Stimulated activated CD8-positive, alpha-beta memory T cell treated with anti-CD3 and anti-CD28 coated beads, Interleukin-15, amount 100 ng/mL, for 24 hours (primary cell): ENCODE results near the gene GSK3A.

Experiments
- DNase-seq: peaks from one replicate; pipeline ENCODE4 v3.0.0-alpha.2; 2020; ENCODE audit warnings: low read depth

Gene GSK3A

GRCh38 chr19:42242512-42243409 lies at the start of gene GSK3A:
Gene GSK3A (minus strand): TSS chr19:42242602. CDS start chr19:42242465, 137 bp downstream.
- DNase-seq, result peak; percentile 76

GRCh38 chr19:42291435-42291810 lies 49.0 kb upstream of the GSK3A start:
- no peak for DNase-seq

- no peak for DNase-seq
These were observed 48.4 kb upstream of the GSK3A start for GRCh38 chr19:42290523-42291434.

- DNase-seq, result no peak
These were observed 47.7 kb upstream of the GSK3A start for GRCh38 chr19:42290136-42290522.

- DNase-seq, result no peak
These were observed 47.2 kb upstream of the GSK3A start for GRCh38 chr19:42289556-42290041.

- DNase-seq, result no peak
These were observed 46.6 kb upstream of the GSK3A start for GRCh38 chr19:42288881-42289555.

GRCh38 chr19:42288387-42288786 lies 46.0 kb upstream of the GSK3A start:
- no peak for DNase-seq

GRCh38 chr19:42287827-42288107 lies 45.4 kb upstream of the GSK3A start:
- DNase-seq, result no peak

- DNase-seq, result no peak
These were observed 44.8 kb upstream of the GSK3A start for GRCh38 chr19:42287017-42287826.

GRCh38 chr19:42286349-42287016 lies 44.1 kb upstream of the GSK3A start:
- no peak for DNase-seq

- no peak for DNase-seq
These were observed 43.6 kb upstream of the GSK3A start for GRCh38 chr19:42285988-42286348.

GRCh38 chr19:42285541-42285941 lies 43.1 kb upstream of the GSK3A start:
- no peak for DNase-seq

- no peak for DNase-seq
These were observed 42.4 kb upstream of the GSK3A start for GRCh38 chr19:42284591-42285341.

GRCh38 chr19:42284066-42284501 lies 41.7 kb upstream of the GSK3A start:
- peak; percentile 68 for DNase-seq

GRCh38 chr19:42283188-42284065 lies 41.0 kb upstream of the GSK3A start:
- peak; percentile 91 for DNase-seq

GRCh38 chr19:42282819-42283187 lies 40.4 kb upstream of the GSK3A start:
- DNase-seq, result no peak

GRCh38 chr19:42281827-42282762 lies 39.7 kb upstream of the GSK3A start:
- no peak for DNase-seq
